ENCODE data around the gene UBXN7. TPM values are rescaled to one million over a fixed set of nuclear protein-coding genes. Genes with fewer than 3 reads are reported as not detected.

Gene UBXN7
- total and polyA plus RNA-seq, 2 donors (not counting 3 experiments of a cell fraction or from before 2014, with no cell fraction given) = 9.9 to 57.0 TPM

GRCh38 chr3:196354132-196354531, 78.1 kb downstream of the UBXN7 start:
- no peak overlapping the region for H3K9ac ChIP-seq (replicated peaks; ENCODE audit: extremely low read depth, insufficient read depth, low read length)
- TF ChIP-seq MYC (IDR thresholded peaks at IDR 0.05; ENCODE audit: low read depth, low read length) = no peak
- no peak for TF ChIP-seq POLR2AphosphoS5 (IDR thresholded peaks at IDR 0.05; ENCODE audit: insufficient read depth, low read depth, low read length)
- no peak for TF ChIP-seq MAX (IDR thresholded peaks at IDR 0.05; ENCODE audit: insufficient read depth, insufficient read length)
- no peak overlapping the region for H3K4me3 ChIP-seq (replicated peaks in 1 of 3; ENCODE audit: insufficient read depth in 1 of 3, low read depth in 1 of 3, low read length in 3 of 3)
- no peaks in the 10 kb centered on the region for H3K4me1 ChIP-seq (ENCODE audit: control insufficient read depth, extremely low read depth, insufficient read depth, low read length)
- dilution Hi-C loops (cut with MboI; ENCODE audit: extremely low pct_ligation_motif_present, low sequenced_read_pairs) = no loop called here
- ChIA-PET CTCF (interaction anchor here (0.6 kb wide), 1 partner anchor 13 kb away, joined by 3 read pairs; no protein-coding TSS in a partner anchor), POLR2A (no interaction called here)
- intact Hi-C loops (cut with micrococcal nuclease) = no loop called here
- no peak overlapping the region for H3K4me2 ChIP-seq (ENCODE audit: insufficient read depth, low read length)
- no peaks in the 10 kb centered on the region for H3K27me3 ChIP-seq (ENCODE audit: control insufficient read depth in 2 of 2, insufficient read depth in 2 of 2, low read length in 2 of 2)
- no TSS peak for BruUV-seq (replicated peaks)
- FAIRE-seq (no peak), DNase-seq (ENCODE audit: low read depth, low spot score) (no peak)
- peaks cover 7 to 8% of the 10 kb centered on the region in 2 experiments for H3K36me3 ChIP-seq (ENCODE audit: control insufficient read depth in 2 of 2, extremely low read depth in 1 of 2, insufficient read depth in 2 of 2, low read length in 2 of 2)
- no peaks in the 10 kb centered on the region for H3K9me3 ChIP-seq (replicated peaks; ENCODE audit: control insufficient read depth, insufficient read depth, low read length)
- no peaks in the 10 kb centered on the region for H4K20me1 ChIP-seq (replicated peaks; ENCODE audit: control insufficient read depth, extremely low read depth, insufficient read depth, low read length)
- no peak overlapping the region for H2AFZ ChIP-seq (ENCODE audit: low read depth, low read length)
- no peaks in the 10 kb centered on the region for H3K9me1 ChIP-seq (replicated peaks; ENCODE audit: control insufficient read depth, extremely low read depth, insufficient read depth, low read length)
- no peaks in the 10 kb centered on the region for H3K79me2 ChIP-seq (ENCODE audit: control insufficient read depth, insufficient read depth, low read length)
- no peak overlapping the region for H3K27ac ChIP-seq (ENCODE audit: insufficient read depth, low read depth, low read length)

- BruUV-seq (replicated peaks) = no TSS peak
- no peak overlapping the region for H3K4me3 ChIP-seq (replicated peaks in 1 of 3; ENCODE audit: insufficient read depth in 1 of 3, low read depth in 1 of 3, low read length in 3 of 3)
- no peaks in the 10 kb centered on the region for H4K20me1 ChIP-seq (replicated peaks; ENCODE audit: control insufficient read depth, extremely low read depth, insufficient read depth, low read length)
- no peak overlapping the region for H3K9ac ChIP-seq (replicated peaks; ENCODE audit: extremely low read depth, insufficient read depth, low read length)
- H2AFZ ChIP-seq (ENCODE audit: low read depth, low read length) = no peak overlapping the region
- TF ChIP-seq GATA2 (IDR thresholded peaks at IDR 0.05; ENCODE audit: insufficient read depth, insufficient read length, low read depth, low read length) (no peak), POLR2A (IDR thresholded peaks at IDR 0.05; ENCODE audit: low read depth, low read length) (no peak), MYC (IDR thresholded peaks at IDR 0.05; ENCODE audit: low read depth, low read length) (no peak), JUN (IDR thresholded peaks at IDR 0.05; ENCODE audit: borderline replicate concordance, insufficient read depth, insufficient read length, low read depth) (no peak), FOS (IDR thresholded peaks at IDR 0.05; ENCODE audit: borderline replicate concordance, insufficient read depth, low read length) (no peak), POLR2AphosphoS5 (IDR thresholded peaks at IDR 0.05; ENCODE audit: insufficient read depth, low read depth, low read length) (no peak), EZH2 (IDR thresholded peaks at IDR 0.05; ENCODE audit: borderline replicate concordance, low read depth, low read length, severe bottlenecking) (no peak), MAX (IDR thresholded peaks at IDR 0.05; ENCODE audit: insufficient read depth, insufficient read length) (no peak), CTCF (IDR thresholded peaks at IDR 0.05; ENCODE audit: extremely low read depth in 1 of 2, insufficient read depth in 1 of 2, low read depth in 1 of 2, low read length in 2 of 2) (no peak)
- FAIRE-seq = no peak
- no peaks in the 10 kb centered on the region for H3K4me1 ChIP-seq (ENCODE audit: control insufficient read depth, extremely low read depth, insufficient read depth, low read length)
- dilution Hi-C loops (cut with MboI; ENCODE audit: extremely low pct_ligation_motif_present, low sequenced_read_pairs) (no loop called here), intact Hi-C loops (cut with micrococcal nuclease) (no loop called here)
- POLR2A ChIA-PET = interaction anchor here (0.7 kb wide), 1 partner anchor 38 kb away, joined by 6 read pairs; no protein-coding TSS in a partner anchor
- no peak overlapping the region for H3K4me2 ChIP-seq (ENCODE audit: insufficient read depth, low read length)
- H3K9me3 ChIP-seq (replicated peaks; ENCODE audit: control insufficient read depth, insufficient read depth, low read length) = no peaks in the 10 kb centered on the region
- no peaks in the 10 kb centered on the region for H3K9me1 ChIP-seq (replicated peaks; ENCODE audit: control insufficient read depth, extremely low read depth, insufficient read depth, low read length)
- no peaks in the 10 kb centered on the region for H3K79me2 ChIP-seq (ENCODE audit: control insufficient read depth, insufficient read depth, low read length)
- peaks cover 6 to 7% of the 10 kb centered on the region in 2 experiments for H3K36me3 ChIP-seq (ENCODE audit: control insufficient read depth in 2 of 2, extremely low read depth in 1 of 2, insufficient read depth in 2 of 2, low read length in 2 of 2)
- no peak for DNase-seq (ENCODE audit: low read depth, low spot score)
- H3K27me3 ChIP-seq (ENCODE audit: control insufficient read depth in 2 of 2, insufficient read depth in 2 of 2, low read length in 2 of 2) = no peaks in the 10 kb centered on the region
- H3K27ac ChIP-seq (ENCODE audit: insufficient read depth, low read depth, low read length) = no peak overlapping the region
- CTCF ChIA-PET = interaction anchor here (0.8 kb wide), 1 partner anchor 12 kb away, joined by 3 read pairs; no protein-coding TSS in a partner anchor
Measured at GRCh38 chr3:196351541-196351940, 80.7 kb downstream of the UBXN7 start.

All from endothelial cell of umbilical vein (primary cell).